Measurements from ENCODE around the gene ARID4B. TPM values are rescaled to one million over a fixed set of nuclear protein-coding genes. Genes with fewer than 3 reads are reported as not detected.

The ARID4B gene
- total and polyA plus RNA-seq, 2 of the 13 experiments (the other 11 are each of a cell fraction or from before 2014, with no cell fraction given): 9.7 to 24.6 TPM

GRCh38 chr1:235129774-235130570 is 198.0 kb downstream of the ARID4B start (continued):
- TF ChIP-seq HNRNPUL1 (IDR thresholded peaks at IDR 0.05; ENCODE audit: low read depth, low read length) (no peak), TCF12 (IDR thresholded peaks at IDR 0.05) (no peak), TCF12 (CRISPR knock-in tag; IDR thresholded peaks at IDR 0.05) (no peak), TRIM22 (IDR thresholded peaks at IDR 0.05) (no peak), ZKSCAN5 (CRISPR knock-in tag; IDR thresholded peaks at IDR 0.05) (no peak), ZNF792 (CRISPR knock-in tag; IDR thresholded peaks at IDR 0.05) (peak; percentile 60; the same call in 1 of the 2 replicates), CENPBD1 (CRISPR knock-in tag; IDR thresholded peaks at IDR 0.05; ENCODE audit: borderline replicate concordance, low read depth) (no peak), ZNF761 (CRISPR knock-in tag; conservative IDR thresholded peaks at IDR 0.05) (no peak), ZNF501 (CRISPR knock-in tag; IDR thresholded peaks at IDR 0.05) (no peak), ZNF121 (CRISPR knock-in tag; IDR thresholded peaks at IDR 0.05) (peak; percentile 93), ZNF232 (CRISPR knock-in tag; IDR thresholded peaks at IDR 0.05; ENCODE audit: borderline replicate concordance) (no peak), ATF7-NPFF (CRISPR knock-in tag; IDR thresholded peaks at IDR 0.05; ENCODE audit: low read depth) (no peak), SNAI1 (CRISPR knock-in tag; IDR thresholded peaks at IDR 0.05; ENCODE audit: borderline replicate concordance) (no peak), CBFB (CRISPR knock-in tag; IDR thresholded peaks at IDR 0.05) (no peak), JUNB (CRISPR knock-in tag; IDR thresholded peaks at IDR 0.05; ENCODE audit: borderline replicate concordance) (no peak), ZFAT (CRISPR knock-in tag; conservative IDR thresholded peaks at IDR 0.05) (no peak), GMEB2 (CRISPR knock-in tag; IDR thresholded peaks at IDR 0.05; ENCODE audit: low read depth) (no peak), THYN1 (CRISPR knock-in tag; IDR thresholded peaks at IDR 0.05; ENCODE audit: borderline replicate concordance, low read depth) (no peak), NCOA5 (CRISPR knock-in tag; IDR thresholded peaks at IDR 0.05) (no peak), ZNF138 (CRISPR knock-in tag; IDR thresholded peaks at IDR 0.05; ENCODE audit: low read depth) (no peak), ZC3H4 (CRISPR knock-in tag; IDR thresholded peaks at IDR 0.05; ENCODE audit: borderline replicate concordance) (no peak), NR2F6 (IDR thresholded peaks at IDR 0.05) (peak; percentile 61), NR2F6 (CRISPR knock-in tag; IDR thresholded peaks at IDR 0.05) (peak; percentile 62), PCBP1 (IDR thresholded peaks at IDR 0.05; ENCODE audit: borderline replicate concordance, low read depth, low read length) (no peak), U2AF2 (IDR thresholded peaks at IDR 0.05; ENCODE audit: low read depth, low read length) (no peak), BCL6 (CRISPR knock-in tag; IDR thresholded peaks at IDR 0.05) (peak; percentile 56; the same call in 1 of the 2 replicates), SSRP1 (CRISPR knock-in tag; IDR thresholded peaks at IDR 0.05) (peak; percentile 64; the same call in 1 of the 2 replicates), NFKBIZ (CRISPR knock-in tag; IDR thresholded peaks at IDR 0.05) (no peak), TARDBP (CRISPR knock-in tag; IDR thresholded peaks at IDR 0.05) (peak; percentile 63; the same call in 1 of the 2 replicates), YY1 (IDR thresholded peaks at IDR 0.05; ENCODE audit: insufficient read depth, insufficient replicate concordance, low read depth, low read length) (no peak)

All from HepG2 (cell line).